GM21619 (cell line): ENCODE results near the gene SLC17A4.

Source experiments
- ATAC-seq: cut with Tn5 transposase; IDR thresholded peaks from one replicate; pipeline ENCODE4 v1.9.1; 2021; ENCODE audit not compliant: unreplicated experiment

SLC17A4 gene

GRCh38 chr6:25749837-25750236 is 4.7 kb upstream of the SLC17A4 start:
- no peak for ATAC-seq

DNA sequence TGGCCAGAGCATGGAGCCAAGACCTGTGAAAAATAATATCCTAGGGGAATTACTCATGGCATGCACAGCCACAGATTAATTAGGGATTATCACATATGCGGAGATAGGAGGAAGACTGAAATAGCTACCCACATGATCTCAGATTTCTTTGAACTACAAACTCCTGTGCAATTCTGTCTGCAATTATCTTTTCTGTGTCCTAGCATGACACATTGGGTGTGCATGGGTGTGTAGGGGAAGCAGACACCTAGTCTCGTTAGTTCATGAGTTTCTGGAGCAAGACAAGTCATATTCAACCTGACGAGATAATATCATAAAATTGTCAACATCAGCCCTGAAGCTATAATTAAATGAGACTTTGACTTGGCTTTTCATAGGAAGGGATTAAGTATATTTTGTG is 3.6 kb upstream of the SLC17A4 start:
- no peak for ATAC-seq

GRCh38 chr6:25753079-25753478 is 1.5 kb upstream of the SLC17A4 start:
- no peak for ATAC-seq

- ATAC-seq: no peak
These were observed 941 bp downstream of the SLC17A4 start for GRCh38 chr6:25755483-25755882.

GRCh38 chr6:25756382-25757363 is 2.1 kb downstream of the SLC17A4 start:
- ATAC-seq: no peak

DNA sequence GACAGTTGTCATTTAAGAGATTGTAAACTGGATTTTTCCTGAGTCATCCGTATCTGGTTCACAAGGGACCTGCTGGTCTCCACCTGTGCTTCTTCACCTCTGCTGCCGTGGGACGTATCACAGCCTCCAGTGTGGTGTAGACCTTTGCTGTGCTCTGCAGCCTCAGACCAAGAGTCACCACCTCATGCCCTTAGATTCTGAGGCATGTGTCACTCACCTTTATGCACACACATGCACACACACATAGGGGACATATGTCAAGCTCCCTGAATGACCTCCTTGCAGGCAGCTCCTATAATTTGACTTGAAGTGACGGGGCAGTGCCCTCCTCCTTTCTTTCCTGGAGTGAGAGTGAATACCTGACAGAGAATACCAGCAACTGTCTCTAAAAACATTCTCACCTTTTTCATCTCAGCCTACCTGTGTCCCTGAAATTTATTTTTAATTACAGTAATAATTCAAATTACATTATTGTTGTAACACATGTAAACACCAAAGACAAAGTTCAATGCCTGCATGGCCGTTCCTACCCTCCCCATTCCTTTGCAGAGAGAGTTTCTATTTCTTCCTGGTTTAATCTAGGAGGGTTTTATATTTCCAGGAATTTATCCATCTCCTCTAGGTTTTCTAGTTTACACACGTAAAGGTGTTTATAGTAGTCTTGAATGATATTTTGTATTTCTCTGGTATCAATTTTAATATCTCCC is 3.5 kb downstream of the SLC17A4 start:
- ATAC-seq: no peak

GRCh38 chr6:25764611-25765010 is 10.1 kb downstream of the SLC17A4 start:
- ATAC-seq: no peak

DNA sequence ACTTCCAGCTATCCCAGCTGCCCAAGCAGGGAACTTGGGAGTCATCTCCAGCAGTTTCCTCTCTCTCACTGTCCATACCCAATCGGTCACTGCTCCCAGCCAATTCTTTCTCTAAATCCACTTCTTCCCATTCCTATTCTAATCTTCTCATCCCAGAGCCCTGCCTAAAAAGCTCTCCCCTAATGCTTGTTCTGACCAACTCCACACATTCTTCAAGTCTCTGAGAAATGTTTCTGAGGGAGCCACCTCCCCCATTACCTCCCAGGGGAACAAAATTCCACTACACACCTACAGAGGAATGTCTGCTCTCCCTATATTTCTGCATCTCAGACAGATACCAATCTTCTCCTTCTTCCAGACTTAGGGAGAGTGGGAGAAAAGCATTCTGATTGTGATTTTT is 14.0 kb downstream of the SLC17A4 start:
- no peak for ATAC-seq

- no peak for ATAC-seq
These were observed 15.4 kb downstream of the SLC17A4 start for GRCh38 chr6:25769983-25770382.

GRCh38 chr6:25774120-25774715 is 19.7 kb downstream of the SLC17A4 start:
- no peak for ATAC-seq

- no peak for ATAC-seq
These were observed 22.5 kb downstream of the SLC17A4 start for GRCh38 chr6:25777031-25777430.

- no peak for ATAC-seq
These were observed 23.5 kb downstream of the SLC17A4 start for GRCh38 chr6:25777856-25778649.

DNA sequence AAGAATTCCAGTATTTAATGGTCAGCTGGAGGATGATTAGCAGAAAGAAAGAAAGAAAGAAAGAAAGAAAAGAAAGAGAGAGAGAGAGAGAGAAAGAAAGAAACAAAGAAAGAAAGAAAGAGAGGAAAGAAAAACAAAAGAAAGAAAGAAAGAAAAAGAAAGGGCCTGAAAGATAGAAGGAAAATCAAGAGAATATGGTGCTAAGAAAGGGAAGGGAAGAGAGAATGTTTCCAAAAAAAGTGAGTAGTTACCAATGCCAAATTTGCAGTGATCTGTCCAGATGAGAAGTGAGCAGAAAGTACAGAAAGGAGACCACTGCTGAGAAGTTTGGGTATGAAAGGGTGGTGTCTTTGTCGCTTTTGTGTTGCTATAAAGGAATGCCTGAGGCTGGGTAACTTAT is 26.6 kb downstream of the SLC17A4 start:
- no peak for ATAC-seq

- no peak for ATAC-seq
These were observed 32.9 kb downstream of the SLC17A4 start for GRCh38 chr6:25787428-25787827.

GRCh38 chr6:25788305-25788922 is 33.9 kb downstream of the SLC17A4 start:
- ATAC-seq: no peak

GRCh38 chr6:25789475-25789874 is 34.9 kb downstream of the SLC17A4 start:
- ATAC-seq: no peak

DNA sequence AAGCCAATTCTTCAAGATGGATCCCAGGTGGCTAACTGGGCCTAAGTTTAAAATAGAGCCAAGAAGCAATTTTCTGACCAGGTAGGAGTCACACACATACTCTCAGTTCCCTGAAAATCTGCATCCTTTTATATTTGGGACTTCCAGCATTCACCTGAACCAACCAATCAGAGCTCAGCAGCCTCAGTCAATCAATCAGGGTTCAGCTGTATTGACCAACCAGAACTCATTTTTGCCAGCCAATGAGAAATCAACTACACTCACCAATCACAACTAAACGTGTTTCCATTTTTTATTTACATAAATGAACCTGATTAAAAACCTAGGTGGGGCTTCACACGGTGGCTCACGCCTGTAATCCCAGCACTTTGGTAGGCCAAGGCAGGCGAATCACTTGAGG is 37.5 kb downstream of the SLC17A4 start:
- no peak for ATAC-seq

DNA sequence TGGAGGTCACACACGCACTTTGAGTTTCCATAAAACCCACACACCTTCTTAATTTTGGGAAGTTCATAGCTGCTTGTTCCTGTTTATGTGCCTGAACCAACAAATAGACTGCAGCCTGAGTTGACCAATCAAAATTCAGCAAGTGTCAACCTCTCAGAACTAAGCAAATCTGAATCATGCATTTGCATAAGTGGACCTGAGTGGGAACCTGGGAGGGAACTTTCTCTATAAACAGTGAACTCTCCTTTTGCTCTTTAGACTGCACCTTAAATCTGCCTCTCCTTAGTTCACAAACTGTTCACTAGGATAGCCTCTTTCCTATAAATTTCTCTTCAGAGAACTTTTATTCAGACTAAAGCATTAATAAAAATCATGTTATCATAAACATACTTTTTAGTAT is 39.4 kb downstream of the SLC17A4 start:
- ATAC-seq: no peak

DNA sequence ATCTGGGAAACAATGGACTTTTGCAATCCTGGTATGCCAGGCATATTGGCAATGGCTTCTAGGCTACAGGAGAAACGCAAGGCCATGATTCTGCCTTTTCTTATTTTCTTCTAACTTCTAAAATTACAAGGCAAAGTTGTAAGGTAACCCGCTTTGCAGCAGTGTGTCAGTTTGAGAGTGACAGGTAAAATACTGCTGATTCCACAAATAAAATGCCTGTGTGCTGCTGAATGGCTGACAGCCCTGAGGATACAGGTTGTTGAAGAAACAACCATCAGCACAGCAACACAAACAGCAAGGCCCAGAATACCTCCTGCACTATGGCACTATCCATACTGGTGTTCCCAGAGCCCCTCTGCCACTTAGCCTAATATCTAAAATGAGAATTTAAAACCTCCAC is 40.2 kb downstream of the SLC17A4 start:
- no peak for ATAC-seq

DNA sequence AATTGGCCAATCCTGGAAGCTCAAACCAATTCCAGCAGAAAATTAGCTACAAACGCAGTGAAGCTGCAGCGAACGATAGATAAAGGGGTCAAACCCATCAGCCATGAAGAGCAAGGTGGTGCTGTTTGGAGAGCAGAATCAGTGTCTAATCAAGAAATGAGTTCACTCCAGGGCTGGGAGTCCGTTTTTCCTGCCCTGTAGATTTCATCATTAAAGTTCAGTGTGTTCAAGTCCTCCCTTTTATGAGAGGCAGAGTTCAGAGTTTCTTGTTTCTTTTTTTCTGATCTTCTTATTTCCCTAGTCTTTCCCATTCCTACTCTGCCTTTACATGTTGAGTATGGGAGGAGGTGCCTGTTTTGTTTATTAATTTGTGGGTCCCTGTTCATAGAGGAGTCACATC is 46.9 kb downstream of the SLC17A4 start:
- ATAC-seq: no peak

- ATAC-seq: no peak
These were observed 50.3 kb downstream of the SLC17A4 start for GRCh38 chr6:25804804-25805203.
